Eye (tissue), 1 donor: ENCODE results near the gene DOCK8.
A peak's percentile ranks its signal among the peaks of the same experiment; 100 is the strongest.

Source experiments
- DNase-seq: peaks from one replicate; pipeline ENCODE4 v3.0.0-alpha.2; 2015

Gene DOCK8

GRCh38 chr9:270657-271237 is 56.1 kb downstream of the DOCK8 start:
- no peak for DNase-seq

GRCh38 chr9:272251-273213 is 57.9 kb downstream of the DOCK8 start:
- DNase-seq: no peak

DNA sequence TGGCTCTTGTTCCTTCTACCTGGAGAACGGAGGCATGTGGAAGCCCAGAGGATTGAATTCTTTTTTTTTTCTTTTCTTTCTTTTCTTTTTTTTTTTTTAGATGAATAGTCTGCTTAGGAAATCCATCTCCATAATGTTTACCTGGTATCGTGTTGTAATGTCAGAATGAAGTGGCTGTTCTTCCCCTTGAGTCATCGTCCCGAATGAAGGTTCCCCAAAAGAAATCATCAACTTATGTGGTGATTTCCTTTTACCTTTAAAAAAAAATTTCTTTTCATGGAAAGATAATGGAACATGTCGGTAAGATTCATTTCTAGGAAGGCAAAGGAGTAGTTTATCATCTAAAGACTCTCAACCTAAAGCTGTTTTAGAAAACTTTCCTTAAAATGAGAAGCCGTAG is 59.7 kb downstream of the DOCK8 start:
- no peak for DNase-seq

DNA sequence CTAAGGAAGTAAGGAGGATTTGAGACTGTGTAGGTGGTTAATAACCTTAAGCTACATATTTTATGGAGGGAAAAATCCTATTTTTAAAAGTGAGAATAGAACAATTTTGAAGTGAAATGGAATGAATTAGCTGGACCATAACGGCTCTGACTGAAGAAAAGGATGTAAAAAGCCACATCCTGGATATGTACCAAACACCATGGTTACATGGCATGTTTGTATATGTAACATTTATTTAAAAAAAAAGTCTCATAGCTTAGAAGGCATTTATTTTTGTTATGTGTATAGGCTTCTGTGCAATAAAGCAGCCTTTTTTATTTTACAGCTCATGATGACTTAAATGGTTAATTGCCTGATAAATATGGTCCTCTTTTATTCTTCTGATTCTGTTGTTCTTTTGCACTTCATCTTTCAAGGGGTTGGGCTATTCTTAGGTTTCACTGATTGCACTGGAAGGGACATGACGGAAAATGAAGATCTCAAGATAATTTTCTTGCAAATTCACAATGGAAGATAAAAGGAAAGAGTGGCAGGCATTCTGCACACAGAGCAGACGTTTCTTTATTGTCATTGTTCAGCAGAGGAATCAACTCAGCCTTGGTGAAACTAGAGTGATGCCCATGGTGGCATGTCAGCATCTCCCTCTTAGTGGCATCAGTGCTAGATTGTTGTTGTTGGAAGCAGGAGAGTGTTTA is 63.1 kb downstream of the DOCK8 start:
- no peak for DNase-seq

GRCh38 chr9:278651-279050 is 64.0 kb downstream of the DOCK8 start:
- no peak for DNase-seq

DNA sequence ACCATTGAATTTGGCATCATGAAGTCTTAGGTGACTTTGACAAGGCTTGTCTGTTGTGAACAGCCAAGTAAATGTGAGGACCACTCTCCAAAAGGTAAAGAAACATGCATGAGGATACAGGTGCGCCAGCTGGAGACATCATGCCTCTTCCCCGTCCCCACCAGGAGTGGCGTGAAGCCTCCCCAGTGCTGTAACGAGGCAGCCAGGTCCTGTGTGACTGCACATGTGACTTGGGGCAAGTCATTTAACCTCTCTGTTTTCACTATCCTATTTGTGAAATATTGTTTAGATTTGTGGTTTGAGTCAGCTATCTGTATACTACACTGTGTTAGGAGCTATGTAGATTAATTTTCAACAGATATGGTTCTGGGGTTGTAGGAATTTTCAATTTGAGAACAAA is 65.0 kb downstream of the DOCK8 start:
- no peak for DNase-seq

DNA sequence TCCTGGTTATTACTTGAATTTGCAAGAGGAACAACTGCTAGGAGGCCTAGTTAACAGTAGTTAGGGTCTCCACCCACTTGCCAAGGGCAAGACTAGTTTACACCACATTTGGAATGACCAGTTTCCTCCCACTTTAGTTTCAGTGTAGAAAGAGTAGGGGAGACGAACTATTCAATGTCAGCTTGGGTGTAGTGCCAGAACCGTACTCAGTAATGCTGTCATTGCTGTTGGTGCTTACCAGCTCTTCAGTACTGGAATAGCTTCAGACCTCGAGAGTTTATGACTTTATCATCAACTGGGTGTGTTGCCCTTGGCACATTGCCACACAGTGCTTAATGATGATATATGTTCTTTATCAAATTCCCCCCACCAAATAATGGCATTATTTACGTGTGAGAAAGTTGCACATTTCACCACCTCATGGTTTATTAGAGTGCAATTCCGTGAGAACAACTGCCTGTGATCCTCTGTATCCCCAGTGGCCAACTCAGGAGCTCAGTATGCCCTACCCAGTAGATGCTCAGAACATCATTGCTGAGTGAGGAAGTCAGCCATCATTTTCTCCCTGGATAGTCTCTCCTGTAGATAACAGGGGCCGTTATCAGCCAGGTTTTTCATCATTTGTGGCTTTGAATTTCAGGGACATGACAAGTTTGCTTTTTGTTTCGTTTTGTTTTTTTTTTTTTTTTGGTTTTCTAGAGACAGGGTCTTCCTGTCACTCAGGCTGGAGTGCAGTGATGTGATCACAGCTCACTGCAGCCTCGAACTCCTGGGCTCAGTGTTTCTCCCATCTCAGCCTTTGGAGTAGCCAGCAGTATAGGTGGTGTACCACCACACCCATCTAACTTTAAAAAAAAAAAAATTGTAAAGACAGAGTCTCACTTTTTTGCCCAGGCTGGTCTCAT is 67.3 kb downstream of the DOCK8 start:
- DNase-seq: no peak

- DNase-seq: peak; percentile 24
Observed at GRCh38 chr9:286071-286740, 71.5 kb downstream of the DOCK8 start.

DNA sequence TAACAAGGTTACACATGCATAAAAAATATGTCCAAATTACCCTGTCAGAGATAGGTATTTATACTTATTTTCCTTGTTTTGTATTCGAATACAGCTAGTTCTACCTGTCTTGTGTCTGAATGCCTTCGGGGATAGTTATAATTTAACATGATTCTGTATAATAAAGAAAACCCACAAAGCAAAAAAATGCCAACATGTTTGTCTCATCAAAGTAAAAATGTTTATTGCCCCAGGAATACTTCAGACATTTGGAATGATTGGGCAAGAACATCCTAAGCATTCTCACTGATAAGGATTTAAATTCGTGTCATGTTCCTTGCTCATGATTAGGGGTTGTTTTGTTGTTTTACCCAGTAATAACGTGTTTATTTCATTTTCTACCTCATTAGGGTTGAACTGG is 74.5 kb downstream of the DOCK8 start:
- DNase-seq: no peak

- no peak for DNase-seq
Observed at GRCh38 chr9:292915-293314, 78.2 kb downstream of the DOCK8 start.

DNA sequence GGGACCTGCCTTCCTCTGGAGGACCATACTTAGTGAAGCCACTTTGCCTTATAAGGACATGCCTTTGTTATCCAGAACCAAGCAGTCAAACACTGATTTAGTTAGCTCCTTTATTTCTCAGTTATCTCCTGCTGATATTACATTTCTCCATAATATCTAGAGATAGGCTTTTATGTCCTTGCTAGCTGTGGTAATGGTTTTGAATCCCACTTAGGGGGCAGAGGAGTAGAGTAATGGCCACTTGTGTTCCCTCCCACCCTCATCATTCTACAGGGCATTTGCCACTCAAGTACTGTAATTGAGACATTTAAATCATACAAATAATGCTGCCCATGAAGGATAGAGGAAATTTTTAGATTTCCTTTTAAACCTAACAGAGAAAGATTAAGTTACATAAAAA is 80.9 kb downstream of the DOCK8 start:
- no peak for DNase-seq

GRCh38 chr9:296411-296810 is 81.7 kb downstream of the DOCK8 start:
- DNase-seq: no peak

GRCh38 chr9:297104-297972 is 82.7 kb downstream of the DOCK8 start:
- no peak for DNase-seq

DNA sequence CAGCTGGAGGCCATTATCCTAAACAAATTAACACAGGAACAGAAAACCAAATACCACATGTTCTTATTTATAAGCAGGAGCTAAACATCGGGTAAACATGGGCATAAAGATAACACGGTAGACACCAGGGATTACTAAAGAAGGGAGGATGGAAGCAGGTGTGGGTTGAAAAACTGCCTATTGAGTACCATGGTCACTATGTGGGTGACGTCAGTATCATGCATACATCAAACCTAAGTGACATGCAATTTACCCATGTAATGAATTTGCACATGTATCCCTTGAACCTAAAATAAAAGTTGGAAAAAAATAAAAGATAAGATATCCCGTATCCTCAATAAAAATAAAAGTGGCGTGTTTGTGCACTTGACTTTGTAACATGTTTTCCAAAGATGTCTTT is 88.8 kb downstream of the DOCK8 start:
- DNase-seq: no peak

DNA sequence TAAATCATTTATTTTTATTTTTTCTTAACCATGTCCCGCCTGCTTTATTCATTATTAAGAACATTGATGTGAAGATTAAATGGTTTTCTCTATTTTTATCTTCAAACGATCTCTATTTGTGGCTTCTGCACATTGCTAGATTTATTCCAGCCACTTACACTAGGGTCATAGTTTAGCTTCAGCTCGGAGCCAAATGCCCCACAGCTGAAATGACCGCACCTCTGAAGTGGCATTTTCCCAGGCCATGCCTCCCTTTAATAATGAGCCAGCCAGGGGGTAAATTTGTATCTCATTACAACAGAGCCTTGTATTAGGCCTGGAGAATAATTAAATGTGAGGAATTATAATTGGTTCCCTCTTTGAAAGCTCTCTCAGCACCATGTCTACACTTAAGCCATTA is 89.4 kb downstream of the DOCK8 start:
- no peak for DNase-seq

DNA sequence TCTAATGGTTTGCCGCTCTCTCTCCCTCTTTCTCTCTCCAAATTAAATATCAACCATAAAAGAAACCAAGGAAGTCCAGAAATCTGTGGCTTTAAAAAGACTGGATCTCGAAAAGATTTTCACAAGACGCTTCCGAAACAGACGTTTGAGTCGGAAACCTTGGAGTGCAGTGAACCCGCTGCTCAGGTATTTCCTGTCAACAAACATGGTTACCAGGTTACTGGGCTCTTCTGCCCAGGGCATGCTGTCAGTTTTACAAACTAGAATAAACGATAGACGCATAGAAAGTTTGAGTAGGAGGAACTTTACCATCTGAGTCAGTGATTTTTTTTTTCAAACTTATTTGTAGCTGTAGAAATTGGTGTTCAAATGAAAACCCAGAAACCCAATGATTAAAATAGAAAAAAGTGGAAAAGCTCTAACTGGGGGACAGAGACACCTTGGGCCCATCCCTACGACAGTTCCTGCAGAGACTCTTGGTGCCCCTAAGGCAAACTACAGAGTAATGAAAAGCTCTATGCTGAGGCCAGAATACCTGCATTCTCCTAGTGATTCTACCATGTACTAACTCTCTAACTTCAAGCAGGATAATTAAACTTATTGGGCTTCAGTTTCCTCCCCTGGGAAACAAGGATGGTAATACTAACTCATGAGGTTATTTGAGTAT is 90.0 kb downstream of the DOCK8 start:
- DNase-seq: peak; percentile 26

- DNase-seq: no peak
Observed at GRCh38 chr9:306907-307306, 92.2 kb downstream of the DOCK8 start.

GRCh38 chr9:311841-312240 is 97.2 kb downstream of the DOCK8 start:
- DNase-seq: peak; percentile 7

DNA sequence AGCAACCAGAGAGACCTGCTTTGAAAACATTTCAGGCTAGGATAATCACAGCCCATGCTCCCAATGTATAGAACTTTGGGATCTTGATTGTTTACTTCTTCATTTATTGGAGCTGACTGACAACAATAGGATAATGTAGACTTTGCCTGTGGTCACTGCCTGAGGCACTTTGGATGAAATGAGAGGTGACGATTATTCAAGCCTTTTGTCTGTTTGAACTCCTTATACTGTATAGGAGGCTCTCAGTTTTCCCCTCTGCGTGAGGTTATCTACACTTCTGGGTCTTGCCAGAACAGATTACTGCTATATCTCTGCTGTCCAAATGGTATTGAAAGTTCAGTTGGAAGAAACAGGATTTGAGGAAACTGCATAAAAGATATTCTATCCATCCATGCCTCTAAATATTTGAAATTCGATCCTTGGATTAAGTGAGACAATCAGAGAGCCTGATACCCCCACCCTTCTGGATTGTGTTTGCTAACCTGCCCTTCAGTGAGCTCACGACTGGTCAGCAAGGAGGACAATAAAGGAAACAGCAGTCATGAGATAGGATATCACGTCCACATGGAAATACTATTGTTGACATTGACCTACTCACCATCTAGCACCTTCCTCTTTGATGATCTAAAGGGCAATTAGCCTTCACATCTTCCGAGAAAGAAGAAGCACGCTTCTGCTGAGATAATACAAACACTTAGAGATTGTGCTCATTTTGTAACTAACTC is 98.1 kb downstream of the DOCK8 start:
- no peak for DNase-seq
